Hepatocyte (in vitro differentiated cells): ENCODE measurements around the gene PAK1.

Source experiments
- CTCF ChIP-seq: fragments of 200-600 bp; sonication (generic); IDR thresholded peaks from 2 replicates; pipeline ENCODE4 v1.5.1; 2016; ENCODE audit warnings: antibody characterized with exemption, mild to moderate bottlenecking; ENCODE audit not compliant: poor library complexity
- EZH2phosphoT487 ChIP-seq: fragments of 200-600 bp; sonication (generic); IDR thresholded peaks from one replicate; pipeline ENCODE4 v1.6.1; 2018; ENCODE audit warnings: antibody characterized with exemption, mild to moderate bottlenecking, low read depth, moderate library complexity; ENCODE audit not compliant: unreplicated experiment, severe bottlenecking

- TF ChIP-seq CTCF (no peak), EZH2phosphoT487 (no peak)
Measured at GRCh38 chr11:77446911-77447629, 26.8 kb downstream of the PAK1 start.
